Natural killer cell treated with Interleukin-12 subunit alpha and Interleukin-12 subunit beta and Interleukin-15 and Interleukin-18, amount 100 ng/mL, for 72 hours (primary cell): ENCODE results near the gene SYT2. TPM values are rescaled to one million over a fixed set of nuclear protein-coding genes. Genes with fewer than 3 reads are reported as not detected.
A peak's percentile ranks its signal among the peaks of the same experiment; 100 is the strongest.

Experiments used
- ATAC-seq, 2 donors: fragments of 150-1000 bp; cut with Tn5 transposase in 1 of 2; sonication (Bioruptor Pico), chemical (Tn5 transposase) in 1 of 2; 2 replicates each; pipeline ENCODE4 v1.10.0; 2021
- DNase-seq: peaks from one replicate; pipeline ENCODE4 v3.0.0; 2022; ENCODE audit warnings: low spot score
- H3K27ac Mint-ChIP-seq, 2 donors: 1 replicate in 1 of 2; 2 replicates in 1 of 2; pipeline ENCODE4 v1.8.0; 2022; ENCODE audit warnings: mixed read lengths in 2 of 2, mild to moderate bottlenecking in 1 of 2, moderate library complexity in 1 of 2
- H3K27me3 Mint-ChIP-seq, 2 donors: 1 replicate in 1 of 2; 2 replicates in 1 of 2; pipeline ENCODE4 v1.8.0; 2022; ENCODE audit warnings: mixed read lengths in 2 of 2
- H3K36me3 Mint-ChIP-seq: one replicate; pipeline ENCODE4 v1.8.0; 2022; ENCODE audit warnings: mixed read lengths
- H3K4me1 Mint-ChIP-seq, 2 donors: 1 replicate in 1 of 2; 2 replicates in 1 of 2; pipeline ENCODE4 v1.8.0; 2022; ENCODE audit warnings: low read depth in 2 of 2, mixed read lengths in 2 of 2, mild to moderate bottlenecking in 1 of 2
- H3K4me3 Mint-ChIP-seq: one replicate; pipeline ENCODE4 v1.8.0; 2022; ENCODE audit warnings: mixed read lengths
- H3K9me3 Mint-ChIP-seq: 2 replicates; pipeline ENCODE4 v1.8.0; 2022; ENCODE audit warnings: mixed read lengths
- total RNA-seq, 2 donors: library from RNA; stranded (reverse); gene quantifications; one replicate each; pipeline ENCODE4 v1.2.3, GENCODE V29; 2022

SYT2 gene
- total RNA-seq, 2 donors from 2014 or later, result not detected

DNA sequence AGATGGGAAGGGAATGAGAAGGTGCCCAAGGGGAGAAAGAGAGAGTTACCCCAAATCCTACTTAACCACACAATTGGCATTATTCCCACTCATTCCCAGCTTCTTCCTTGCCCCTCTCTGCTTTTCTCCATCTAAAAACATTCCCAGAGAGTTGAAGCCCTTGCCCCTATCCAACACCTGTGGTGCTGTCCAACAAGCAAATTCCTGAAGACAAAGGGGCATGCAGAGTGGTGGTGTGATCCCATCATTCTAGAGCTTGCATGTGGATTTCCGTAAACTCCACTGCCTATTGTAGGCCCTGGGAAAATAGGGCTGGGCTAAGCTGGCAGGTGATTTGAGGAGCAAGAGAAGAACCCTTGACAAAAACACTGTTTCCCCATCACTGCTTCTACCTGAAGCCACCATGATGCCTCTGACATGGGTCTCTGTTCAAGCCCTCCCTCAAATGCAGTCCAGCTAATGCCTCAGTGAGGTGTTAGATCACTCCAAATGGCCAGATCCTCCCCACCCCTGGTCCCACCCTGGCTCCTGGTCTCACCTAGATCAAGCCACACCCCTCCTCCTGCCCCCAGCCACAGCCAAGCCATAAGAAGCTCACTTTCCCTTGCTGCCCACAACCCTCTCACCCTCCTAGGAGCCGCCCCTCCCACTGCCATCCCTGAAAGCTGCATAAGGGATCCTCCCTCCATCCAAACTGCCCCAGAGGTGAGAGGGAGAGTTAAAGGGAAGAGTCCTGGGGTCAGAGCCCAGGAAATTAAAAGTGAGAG, 29.5 kb downstream of the SYT2 start:
- H3K27ac Mint-ChIP-seq, result no peak overlapping the region
- DNase-seq (no peak), ATAC-seq (peak in 1 of 2 donors; percentile 23)
- no peak overlapping the region for H3K4me3 Mint-ChIP-seq
- peaks cover 35 to 40% of the 10 kb centered on the region in 2 donors for H3K27me3 Mint-ChIP-seq
- no peaks in the 10 kb centered on the region for H3K4me1 Mint-ChIP-seq
- H3K9me3 Mint-ChIP-seq, result peaks cover 3% of the 10 kb centered on the region
- H3K36me3 Mint-ChIP-seq, result no peaks in the 10 kb centered on the region

GRCh38 chr1:202679406-202680177, 30.7 kb downstream of the SYT2 start:
- Mint-ChIP-seq H3K36me3 (no peaks in the 10 kb centered on the region), H3K27me3 (peaks cover 37 to 39% of the 10 kb centered on the region in 2 donors), H3K27ac (no peak overlapping the region), H3K4me3 (no peak overlapping the region), H3K4me1 (no peaks in the 10 kb centered on the region), H3K9me3 (peaks cover 3% of the 10 kb centered on the region)
- no peak for DNase-seq
- no peak for ATAC-seq

- Mint-ChIP-seq H3K4me1 (no peaks in the 10 kb centered on the region), H3K36me3 (no peaks in the 10 kb centered on the region), H3K27me3 (peaks cover 30 to 34% of the 10 kb centered on the region in 2 donors), H3K27ac (no peak overlapping the region), H3K9me3 (peaks cover 3% of the 10 kb centered on the region), H3K4me3 (no peak overlapping the region)
- no peak for ATAC-seq
- no peak for DNase-seq
Observed at GRCh38 chr1:202677433-202677832, 32.8 kb downstream of the SYT2 start.

GRCh38 chr1:202673531-202673930, 36.7 kb downstream of the SYT2 start:
- peaks cover 14 to 17% of the 10 kb centered on the region in 2 donors for H3K27me3 Mint-ChIP-seq
- peaks cover 3% of the 10 kb centered on the region for H3K9me3 Mint-ChIP-seq
- H3K36me3 Mint-ChIP-seq, result no peaks in the 10 kb centered on the region
- no peaks in the 10 kb centered on the region for H3K4me1 Mint-ChIP-seq
- ATAC-seq (no peak), DNase-seq (no peak)
- no peak overlapping the region for H3K4me3 Mint-ChIP-seq
- H3K27ac Mint-ChIP-seq, result no peak overlapping the region

DNA sequence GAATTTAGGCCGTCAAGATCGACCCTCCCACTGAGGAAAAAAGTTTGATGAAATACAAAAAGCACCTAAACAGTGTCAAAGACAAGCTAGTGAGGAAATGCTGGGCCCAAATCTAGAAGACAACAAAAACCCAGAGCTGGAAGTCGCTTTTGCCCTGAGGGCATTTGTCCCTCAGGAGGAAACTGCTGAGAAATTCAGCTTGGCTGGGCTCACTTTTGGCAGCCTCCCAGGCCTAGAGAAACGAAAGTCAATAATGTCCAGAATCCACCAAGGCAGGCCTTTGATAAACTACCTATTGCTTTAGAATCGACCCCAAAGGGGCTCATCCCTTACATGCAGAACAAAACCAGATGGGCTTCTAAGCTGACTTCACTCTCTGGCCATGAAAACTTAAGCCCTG, 38.9 kb downstream of the SYT2 start:
- Mint-ChIP-seq H3K4me3 (no peak overlapping the region), H3K36me3 (no peaks in the 10 kb centered on the region), H3K27ac (no peak overlapping the region), H3K4me1 (no peaks in the 10 kb centered on the region), H3K27me3 (peaks cover 6 to 11% of the 10 kb centered on the region in 2 donors), H3K9me3 (no peaks in the 10 kb centered on the region)
- DNase-seq (no peak), ATAC-seq (no peak)

GRCh38 chr1:202665417-202665816, 44.8 kb downstream of the SYT2 start:
- no peak for ATAC-seq
- no peaks in the 10 kb centered on the region for H3K36me3 Mint-ChIP-seq
- DNase-seq, result no peak
- no peak overlapping the region for H3K27ac Mint-ChIP-seq
- no peak overlapping the region for H3K4me3 Mint-ChIP-seq
- peaks cover 18 to 19% of the 10 kb centered on the region in 2 donors for H3K27me3 Mint-ChIP-seq
- H3K4me1 Mint-ChIP-seq, result no peaks in the 10 kb centered on the region
- no peaks in the 10 kb centered on the region for H3K9me3 Mint-ChIP-seq

- Mint-ChIP-seq H3K4me3 (no peak overlapping the region), H3K9me3 (no peaks in the 10 kb centered on the region), H3K4me1 (no peaks in the 10 kb centered on the region), H3K27me3 (peaks cover 18 to 20% of the 10 kb centered on the region in 2 donors), H3K27ac (no peak overlapping the region), H3K36me3 (no peaks in the 10 kb centered on the region)
- ATAC-seq, result no peak
- DNase-seq, result no peak
Observed at GRCh38 chr1:202664083-202664482, 46.2 kb downstream of the SYT2 start.

- peaks cover 18 to 22% of the 10 kb centered on the region in 2 donors for H3K27me3 Mint-ChIP-seq
- H3K9me3 Mint-ChIP-seq, result no peaks in the 10 kb centered on the region
- no peaks in the 10 kb centered on the region for H3K36me3 Mint-ChIP-seq
- no peak overlapping the region for H3K4me3 Mint-ChIP-seq
- no peaks in the 10 kb centered on the region for H3K4me1 Mint-ChIP-seq
- DNase-seq (no peak), ATAC-seq (no peak)
- no peak overlapping the region for H3K27ac Mint-ChIP-seq
Observed at GRCh38 chr1:202663131-202663530, 47.1 kb downstream of the SYT2 start.

DNA sequence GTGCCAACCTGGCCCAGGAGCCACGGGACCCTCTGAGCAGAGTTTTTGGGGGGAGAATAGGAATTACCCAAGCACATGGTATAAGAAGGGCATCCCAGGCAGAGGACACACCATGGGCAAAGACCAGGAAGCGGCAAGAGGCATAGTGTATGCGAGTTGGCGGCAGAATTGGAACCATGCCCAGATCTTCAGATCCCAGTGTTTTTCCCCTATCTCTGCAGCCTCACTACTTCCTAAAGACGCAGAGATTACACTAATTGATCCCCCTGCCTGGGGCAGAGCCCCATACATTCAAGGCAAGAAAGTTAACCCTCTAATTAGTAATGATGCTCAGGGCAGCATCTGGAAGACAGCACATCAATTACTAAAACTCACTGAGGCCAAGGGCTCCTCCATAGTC, 48.2 kb downstream of the SYT2 start:
- H3K4me3 Mint-ChIP-seq, result no peak overlapping the region

GRCh38 chr1:202661136-202661845, 49.0 kb downstream of the SYT2 start:
- Mint-ChIP-seq H3K4me3 (no peak overlapping the region), H3K27me3 (peaks cover 26 to 27% of the 10 kb centered on the region in 2 donors), H3K36me3 (no peaks in the 10 kb centered on the region), H3K9me3 (no peaks in the 10 kb centered on the region), H3K27ac (no peak overlapping the region), H3K4me1 (no peaks in the 10 kb centered on the region)
- ATAC-seq (no peak), DNase-seq (no peak)

More for the DNA sequence above, 48.2 kb downstream of the SYT2 start:
- peaks cover 20 to 22% of the 10 kb centered on the region in 2 donors for H3K27me3 Mint-ChIP-seq
- H3K9me3 Mint-ChIP-seq, result no peaks in the 10 kb centered on the region
- no peaks in the 10 kb centered on the region for H3K4me1 Mint-ChIP-seq
- ATAC-seq (no peak), DNase-seq (no peak)
- H3K27ac Mint-ChIP-seq, result no peak overlapping the region
- no peaks in the 10 kb centered on the region for H3K36me3 Mint-ChIP-seq

DNA sequence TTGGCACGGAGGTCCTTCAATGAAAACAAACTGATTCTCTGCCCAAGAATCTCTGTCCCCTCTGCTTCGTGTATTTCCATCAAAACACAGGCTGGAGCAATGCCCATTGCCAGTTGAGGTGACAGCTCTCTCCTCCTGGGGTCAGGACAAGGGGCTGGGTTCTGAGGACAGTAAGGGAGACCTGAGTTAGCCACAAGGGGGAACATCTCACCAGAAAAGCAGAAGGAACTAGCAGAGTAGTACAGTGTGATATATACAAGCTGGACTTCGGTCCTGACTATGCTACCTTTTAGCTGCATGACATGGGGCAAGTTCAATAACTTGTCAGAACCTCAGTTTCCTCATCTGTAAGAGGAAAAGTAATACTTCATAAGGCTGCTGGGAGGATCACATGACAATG, 50.3 kb downstream of the SYT2 start:
- H3K27ac Mint-ChIP-seq, result no peak overlapping the region
- no peak overlapping the region for H3K4me3 Mint-ChIP-seq
- ATAC-seq (no peak), DNase-seq (no peak)
- H3K9me3 Mint-ChIP-seq, result no peaks in the 10 kb centered on the region
- H3K4me1 Mint-ChIP-seq, result no peaks in the 10 kb centered on the region
- no peaks in the 10 kb centered on the region for H3K36me3 Mint-ChIP-seq
- H3K27me3 Mint-ChIP-seq, result peaks cover 26 to 31% of the 10 kb centered on the region in 2 donors

- ATAC-seq, result no peak
- peaks cover 26 to 31% of the 10 kb centered on the region in 2 donors for H3K27me3 Mint-ChIP-seq
- no peak overlapping the region for H3K27ac Mint-ChIP-seq
- no peaks in the 10 kb centered on the region for H3K9me3 Mint-ChIP-seq
- DNase-seq, result no peak
- no peaks in the 10 kb centered on the region for H3K36me3 Mint-ChIP-seq
- H3K4me3 Mint-ChIP-seq, result no peak overlapping the region
- H3K4me1 Mint-ChIP-seq, result no peaks in the 10 kb centered on the region
Observed at GRCh38 chr1:202659541-202659940, 50.7 kb downstream of the SYT2 start.

DNA sequence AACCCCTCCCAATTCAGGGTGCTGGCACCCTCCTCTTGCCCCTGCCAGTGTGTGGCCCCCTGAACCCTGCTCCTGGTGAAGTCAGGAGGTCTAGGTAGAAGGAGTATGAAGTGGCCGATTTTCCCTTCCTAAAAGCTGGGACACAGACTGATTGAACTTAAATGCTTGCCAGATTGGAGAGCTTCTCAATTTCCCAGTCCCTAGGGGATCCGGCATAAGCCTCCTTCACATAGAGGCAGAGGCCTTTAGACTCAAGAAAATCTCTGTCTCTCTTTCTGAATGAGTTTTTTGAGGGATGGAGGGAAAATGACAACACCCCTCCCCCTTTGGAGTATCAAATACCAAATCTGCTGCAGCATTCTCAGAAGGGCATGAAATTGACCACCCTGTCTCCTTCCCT, 51.5 kb downstream of the SYT2 start:
- DNase-seq (no peak), ATAC-seq (no peak)
- Mint-ChIP-seq H3K9me3 (no peaks in the 10 kb centered on the region), H3K27ac (no peak overlapping the region), H3K4me3 (no peak overlapping the region), H3K27me3 (peaks cover 21 to 28% of the 10 kb centered on the region in 2 donors), H3K36me3 (no peaks in the 10 kb centered on the region), H3K4me1 (no peaks in the 10 kb centered on the region)
